Immature natural killer cell (primary cell): Measurements from ENCODE around the gene TMSB10. TPM values are rescaled to one million over a fixed set of nuclear protein-coding genes. Genes with fewer than 3 reads are reported as not detected.

Source experiments
- DNase-seq, 3 donors: peaks; one replicate each; pipeline ENCODE4 v3.0.0; 2022; ENCODE audit warnings: mixed read lengths in 1 of 3
- H3K27ac Mint-ChIP-seq, 6 donors: one replicate each; pipeline ENCODE4 v1.8.0; 2020; ENCODE audit warnings: mixed read lengths in 6 of 6, mild to moderate bottlenecking in 5 of 6, inconsistent platforms in 4 of 6, moderate library complexity in 3 of 6
- H3K27me3 Mint-ChIP-seq, 3 donors: one replicate each; pipeline ENCODE4 v1.8.0; 2020 to 2021; ENCODE audit warnings: low read depth in 3 of 3, mild to moderate bottlenecking in 3 of 3, mixed read lengths in 3 of 3, moderate library complexity in 3 of 3, inconsistent platforms in 1 of 3
- H3K36me3 Mint-ChIP-seq, 3 donors: one replicate each; pipeline ENCODE4 v1.8.0; 2020; ENCODE audit warnings: mixed read lengths in 3 of 3, inconsistent platforms in 2 of 3, mild to moderate bottlenecking in 2 of 3
- H3K4me1 Mint-ChIP-seq, 2 donors: one replicate each; pipeline ENCODE4 v1.8.0; 2020; ENCODE audit warnings: inconsistent platforms in 2 of 2, mild to moderate bottlenecking in 2 of 2, mixed read lengths in 2 of 2, moderate library complexity in 1 of 2
- H3K4me3 Mint-ChIP-seq, 5 donors: one replicate each; pipeline ENCODE4 v1.8.0; 2020; ENCODE audit warnings: mild to moderate bottlenecking in 5 of 5, mixed read lengths in 5 of 5, inconsistent platforms in 3 of 5, moderate library complexity in 3 of 5
- H3K9me3 Mint-ChIP-seq, 6 donors: one replicate each; pipeline ENCODE4 v1.8.0; 2020; ENCODE audit warnings: mild to moderate bottlenecking in 6 of 6, mixed read lengths in 6 of 6, inconsistent platforms in 4 of 6, moderate library complexity in 3 of 6
- polyA plus RNA-seq, 3 donors: library from polyadenylated mRNA; unstranded; fragments of 300-500 nt; fragmentation: Illumina TruSeq; gene quantifications; one replicate each; pipeline ENCODE4 v1.2.3, GENCODE V29; 2021

The TMSB10 gene
- polyA plus RNA-seq, 3 donors from 2014 or later = 4,386 to 7,531 (median 5,397) TPM

GRCh38 chr2:84882775-84883550 lies 22.5 kb upstream of the TMSB10 start:
- peaks cover 0 to 4% (median 0%) of the 10 kb centered on the region in 3 donors for H3K36me3 Mint-ChIP-seq
- H3K4me1 Mint-ChIP-seq = peaks cover 38 to 44% of the 10 kb centered on the region in 2 donors
- peaks cover 9 to 20% (median 10%) of the 10 kb centered on the region in 3 donors for H3K27me3 Mint-ChIP-seq
- H3K9me3 Mint-ChIP-seq = no peaks in the 10 kb centered on the region
- no peak for DNase-seq
- H3K27ac Mint-ChIP-seq = peak overlapping the region in 4 of 6 donors; percentile 9 to 73 (median 68)
- H3K4me3 Mint-ChIP-seq = peak overlapping the region; percentile 92 to 98 (median 96)

- H3K4me3 Mint-ChIP-seq = no peak overlapping the region
- H3K4me1 Mint-ChIP-seq = peaks cover 52 to 57% of the 10 kb centered on the region in 2 donors
These were observed 21.0 kb upstream of the TMSB10 start for GRCh38 chr2:84884449-84884848.

GRCh38 chr2:84885111-84885510 lies 20.3 kb upstream of the TMSB10 start:
- Mint-ChIP-seq H3K4me3 (no peak overlapping the region), H3K9me3 (no peaks in the 10 kb centered on the region), H3K36me3 (peaks cover 0 to 4% (median 0%) of the 10 kb centered on the region in 3 donors), H3K4me1 (peaks cover 53 to 55% of the 10 kb centered on the region in 2 donors), H3K27me3 (peaks cover 8 to 13% (median 9%) of the 10 kb centered on the region in 3 donors), H3K27ac (peak overlapping the region in 1 of 6 donors; percentile 30)
- DNase-seq = no peak

More at GRCh38 chr2:84884449-84884848, 21.0 kb upstream of the TMSB10 start:
- no peak for DNase-seq
- H3K27ac Mint-ChIP-seq = no peak overlapping the region
- H3K36me3 Mint-ChIP-seq = peaks cover 0 to 4% (median 0%) of the 10 kb centered on the region in 3 donors
- H3K27me3 Mint-ChIP-seq = peaks cover 9 to 14% (median 10%) of the 10 kb centered on the region in 3 donors
- no peaks in the 10 kb centered on the region for H3K9me3 Mint-ChIP-seq

- no peak for DNase-seq
- H3K27me3 Mint-ChIP-seq = peaks cover 0 to 4% (median 2%) of the 10 kb centered on the region in 3 donors
- peak overlapping the region in 2 of 5 donors; percentile 22 to 42 for H3K4me3 Mint-ChIP-seq
- no peaks in the 10 kb centered on the region for H3K9me3 Mint-ChIP-seq
- H3K4me1 Mint-ChIP-seq = peaks cover 40 to 41% of the 10 kb centered on the region in 2 donors
- H3K36me3 Mint-ChIP-seq = peaks cover 0 to 4% (median 0%) of the 10 kb centered on the region in 3 donors
- H3K27ac Mint-ChIP-seq = peak overlapping the region in 5 of 6 donors; percentile 14 to 95 (median 69)
These were observed 18.7 kb upstream of the TMSB10 start for GRCh38 chr2:84886791-84887190.

- peak overlapping the region; percentile 60 to 83 (median 81) for H3K4me3 Mint-ChIP-seq
- H3K4me1 Mint-ChIP-seq = peaks cover 29 to 30% of the 10 kb centered on the region in 2 donors
- peak; percentile 51 to 69 (median 55) for DNase-seq
- peaks cover 0 to under 1% (median 0%) of the 10 kb centered on the region in 3 donors for H3K36me3 Mint-ChIP-seq
- no peaks in the 10 kb centered on the region for H3K27me3 Mint-ChIP-seq
- no peaks in the 10 kb centered on the region for H3K9me3 Mint-ChIP-seq
- peak overlapping the region; percentile 94 to 97 (median 95) for H3K27ac Mint-ChIP-seq
These were observed 16.8 kb upstream of the TMSB10 start for GRCh38 chr2:84888401-84889276.

- H3K27me3 Mint-ChIP-seq = no peaks in the 10 kb centered on the region
- no peak for DNase-seq
- peak overlapping the region; percentile 94 to 97 (median 95) for H3K27ac Mint-ChIP-seq
- peaks cover 32 to 36% of the 10 kb centered on the region in 2 donors for H3K4me1 Mint-ChIP-seq
- H3K36me3 Mint-ChIP-seq = no peaks in the 10 kb centered on the region
- H3K4me3 Mint-ChIP-seq = peak overlapping the region; percentile 60 to 83 (median 81)
- H3K9me3 Mint-ChIP-seq = no peaks in the 10 kb centered on the region
These were observed 16.1 kb upstream of the TMSB10 start for GRCh38 chr2:84889332-84889731.

- no peak overlapping the region for H3K4me3 Mint-ChIP-seq
- H3K27ac Mint-ChIP-seq = no peak overlapping the region
- DNase-seq = no peak
- no peaks in the 10 kb centered on the region for H3K27me3 Mint-ChIP-seq
- no peaks in the 10 kb centered on the region for H3K36me3 Mint-ChIP-seq
- peaks cover 50 to 51% of the 10 kb centered on the region in 2 donors for H3K4me1 Mint-ChIP-seq
- no peaks in the 10 kb centered on the region for H3K9me3 Mint-ChIP-seq
These were observed 14.0 kb upstream of the TMSB10 start for GRCh38 chr2:84891355-84892010.

GRCh38 chr2:84894131-84894586 lies 11.3 kb upstream of the TMSB10 start:
- Mint-ChIP-seq H3K27me3 (peaks cover 0 to 2% (median 0%) of the 10 kb centered on the region in 3 donors), H3K4me1 (peaks cover 49 to 53% of the 10 kb centered on the region in 2 donors), H3K9me3 (no peaks in the 10 kb centered on the region), H3K27ac (peak overlapping the region; percentile 14 to 90 (median 68)), H3K36me3 (no peaks in the 10 kb centered on the region), H3K4me3 (peak overlapping the region in 2 of 5 donors; percentile 43 to 62)
- no peak for DNase-seq

GRCh38 chr2:84894758-84895520 lies 10.5 kb upstream of the TMSB10 start:
- no peaks in the 10 kb centered on the region for H3K36me3 Mint-ChIP-seq
- DNase-seq = peak in 1 of 3 donors; percentile 31
- H3K4me1 Mint-ChIP-seq = peaks cover 47 to 51% of the 10 kb centered on the region in 2 donors
- H3K27me3 Mint-ChIP-seq = peaks cover 0 to 2% (median 0%) of the 10 kb centered on the region in 3 donors
- H3K27ac Mint-ChIP-seq = peak overlapping the region; percentile 14 to 90 (median 60)
- H3K9me3 Mint-ChIP-seq = no peaks in the 10 kb centered on the region
- peak overlapping the region; percentile 1 to 62 (median 39) for H3K4me3 Mint-ChIP-seq

GRCh38 chr2:84896567-84896966 lies 8.9 kb upstream of the TMSB10 start:
- Mint-ChIP-seq H3K36me3 (no peaks in the 10 kb centered on the region), H3K4me3 (no peak overlapping the region), H3K4me1 (peaks cover 54 to 62% of the 10 kb centered on the region in 2 donors), H3K27ac (peak overlapping the region in 5 of 6 donors; percentile 15 to 85 (median 25)), H3K9me3 (no peaks in the 10 kb centered on the region), H3K27me3 (peaks cover 0 to 3% (median 2%) of the 10 kb centered on the region in 3 donors)
- DNase-seq = no peak

GRCh38 chr2:84897773-84898172 lies 7.7 kb upstream of the TMSB10 start:
- Mint-ChIP-seq H3K36me3 (no peaks in the 10 kb centered on the region), H3K27me3 (peaks cover 0 to 3% (median 2%) of the 10 kb centered on the region in 3 donors), H3K27ac (peak overlapping the region; percentile 85 to 97 (median 95)), H3K4me1 (peaks cover 62 to 74% of the 10 kb centered on the region in 2 donors), H3K9me3 (no peaks in the 10 kb centered on the region), H3K4me3 (peak overlapping the region in 3 of 5 donors; percentile 8 to 67 (median 67))
- DNase-seq = no peak
